Skin epidermis (tissue), 12 donors: ENCODE measurements around the gene IST1.
"Not testable (repeated sequence)": the region's sequence is repeated elsewhere in the genome, so short reads cannot be mapped to it uniquely, and the experiment has no call there.

ENCODE experiments used
- H3K27ac ChIP-seq, 21 experiments: fragments of 200-600 bp; sonication (generic) in 11 of 21; one replicate each; pipeline ENCODE4 v1.5.0; 2020; ENCODE audit warnings: mild to moderate bottlenecking in 3 of 21, inconsistent platforms in 2 of 21, moderate library complexity in 2 of 21
- H3K4me3 ChIP-seq, 7 experiments: fragments of 200-600 bp; sonication (generic) in 2 of 7; one replicate each; pipeline ENCODE4 v1.5.0; 2020; ENCODE audit warnings: inconsistent platforms in 2 of 7, mild to moderate bottlenecking in 2 of 7, moderate library complexity in 1 of 7

IST1 gene

GRCh38 chr16:71878911-71879310, 16.4 kb upstream of the IST1 start:
- H3K4me3 ChIP-seq = no peak overlapping the region
- no peak overlapping the region for H3K27ac ChIP-seq

- H3K4me3 ChIP-seq = no peak overlapping the region
- peak overlapping the region in 6 of 21 experiments; percentile 15 to 92 (median 54) for H3K27ac ChIP-seq
Measured at GRCh38 chr16:71880176-71880575, 15.2 kb upstream of the IST1 start.

- H3K27ac ChIP-seq = peak overlapping the region in 20 of 21 experiments; percentile 35 to 97 (median 92)
- H3K4me3 ChIP-seq = peak overlapping the region; percentile 65 to 100 (median 98)
Measured at GRCh38 chr16:71882505-71883167, 12.7 kb upstream of the IST1 start.

- peak overlapping the region; percentile 65 to 100 (median 98) for H3K4me3 ChIP-seq
- peak overlapping the region; percentile 64 to 97 (median 92) for H3K27ac ChIP-seq
Measured at GRCh38 chr16:71883168-71883848, 12.0 kb upstream of the IST1 start.

GRCh38 chr16:71883849-71884638, 11.3 kb upstream of the IST1 start, which contains the start of gene ZNF821:
Gene ZNF821 (minus strand): TSS chr16:71884182. CDS start chr16:71879946, 4,236 bp downstream.
- H3K27ac ChIP-seq = peak within 1 kb of the TSS; percentile 64 to 97 (median 92)
- H3K4me3 ChIP-seq = peak within 1 kb of the TSS; percentile 65 to 100 (median 98)

- H3K27ac ChIP-seq = peak overlapping the region in 3 of 21 experiments; percentile 14 to 97 (median 93)
- H3K4me3 ChIP-seq = no peak overlapping the region
Measured at GRCh38 chr16:71885261-71885650, 10.1 kb upstream of the IST1 start.

GRCh38 chr16:71889147-71889546, 6.2 kb upstream of the IST1 start:
- Histone ChIP-seq H3K27ac (no peak overlapping the region), H3K4me3 (no peak overlapping the region)

- Histone ChIP-seq H3K4me3 (peak overlapping the region; percentile 54 to 97 (median 89)), H3K27ac (peak overlapping the region in 20 of 21 experiments; percentile 83 to 99 (median 98))
Measured at GRCh38 chr16:71893888-71894228, 1.5 kb upstream of the IST1 start.

GRCh38 chr16:71894229-71894920, 956 bp upstream of the IST1 start:
- Histone ChIP-seq H3K27ac (peak overlapping the region; percentile 66 to 99 (median 97)), H3K4me3 (peak overlapping the region; percentile 54 to 97 (median 89))

GRCh38 chr16:71895679-71896365, 491 bp downstream of the IST1 start:
- H3K4me3 ChIP-seq = peak overlapping the region; percentile 54 to 97 (median 89)
- peak overlapping the region; percentile 83 to 99 (median 97) for H3K27ac ChIP-seq

GRCh38 chr16:71896764-71897368, 1.5 kb downstream of the IST1 start:
- Histone ChIP-seq H3K4me3 (peak overlapping the region in 6 of 7 experiments; percentile 54 to 95 (median 87)), H3K27ac (peak overlapping the region in 7 of 21 experiments; percentile 85 to 99 (median 98))

- H3K27ac ChIP-seq = no peak overlapping the region
Measured at GRCh38 chr16:71899171-71899570, 3.8 kb downstream of the IST1 start.

GRCh38 chr16:71902656-71903365, 7.5 kb downstream of the IST1 start:
- no peak overlapping the region for H3K27ac ChIP-seq
- no peak overlapping the region for H3K4me3 ChIP-seq

More at GRCh38 chr16:71899171-71899570, 3.8 kb downstream of the IST1 start:
- H3K4me3 ChIP-seq = no peak overlapping the region

GRCh38 chr16:71903608-71904007, 8.3 kb downstream of the IST1 start:
- Histone ChIP-seq H3K27ac (no peak overlapping the region), H3K4me3 (no peak overlapping the region)

- Histone ChIP-seq H3K4me3 (no peak overlapping the region), H3K27ac (no peak overlapping the region)
Measured at GRCh38 chr16:71904239-71904638, 8.9 kb downstream of the IST1 start.

- H3K27ac ChIP-seq, H3K4me3 ChIP-seq: not testable (repeated sequence)
Measured at GRCh38 chr16:71905765-71906164, 10.4 kb downstream of the IST1 start.

- Histone ChIP-seq H3K27ac (no peak overlapping the region), H3K4me3 (no peak overlapping the region)
Measured at GRCh38 chr16:71911121-71911520, 15.8 kb downstream of the IST1 start.
